Stimulated activated CD8-positive, alpha-beta memory T cell treated with anti-CD3 and anti-CD28 coated beads, Interleukin-7, amount 100 ng/mL, for 48 hours (primary cell): ENCODE data around the gene STOX2.

ENCODE experiments used
- DNase-seq, 2 donors: peaks; one replicate each; pipeline ENCODE4 v3.0.0-alpha.2; 2020; ENCODE audit warnings: low read depth in 1 of 2; ENCODE audit errors: extremely low read depth in 1 of 2

STOX2 gene, protein sequence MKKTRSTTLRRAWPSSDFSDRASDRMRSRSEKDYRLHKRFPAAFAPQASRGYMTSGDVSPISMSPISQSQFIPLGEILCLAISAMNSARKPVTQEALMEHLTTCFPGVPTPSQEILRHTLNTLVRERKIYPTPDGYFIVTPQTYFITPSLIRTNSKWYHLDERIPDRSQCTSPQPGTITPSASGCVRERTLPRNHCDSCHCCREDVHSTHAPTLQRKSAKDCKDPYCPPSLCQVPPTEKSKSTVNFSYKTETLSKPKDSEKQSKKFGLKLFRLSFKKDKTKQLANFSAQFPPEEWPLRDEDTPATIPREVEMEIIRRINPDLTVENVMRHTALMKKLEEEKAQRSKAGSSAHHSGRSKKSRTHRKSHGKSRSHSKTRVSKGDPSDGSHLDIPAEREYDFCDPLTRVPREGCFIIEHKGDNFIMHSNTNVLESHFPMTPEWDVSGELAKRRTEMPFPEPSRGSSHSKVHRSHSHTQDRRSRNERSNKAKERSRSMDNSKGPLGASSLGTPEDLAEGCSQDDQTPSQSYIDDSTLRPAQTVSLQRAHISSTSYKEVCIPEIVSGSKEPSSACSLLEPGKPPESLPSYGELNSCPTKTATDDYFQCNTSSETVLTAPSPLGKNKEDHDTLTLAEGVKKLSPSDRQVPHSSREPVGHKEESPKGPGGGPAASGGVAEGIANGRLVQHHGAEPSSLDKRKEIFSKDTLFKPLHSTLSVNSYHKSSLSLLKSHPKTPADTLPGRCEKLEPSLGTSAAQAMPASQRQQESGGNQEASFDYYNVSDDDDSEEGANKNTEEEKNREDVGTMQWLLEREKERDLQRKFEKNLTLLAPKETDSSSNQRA (N-terminal part only)

DNA sequence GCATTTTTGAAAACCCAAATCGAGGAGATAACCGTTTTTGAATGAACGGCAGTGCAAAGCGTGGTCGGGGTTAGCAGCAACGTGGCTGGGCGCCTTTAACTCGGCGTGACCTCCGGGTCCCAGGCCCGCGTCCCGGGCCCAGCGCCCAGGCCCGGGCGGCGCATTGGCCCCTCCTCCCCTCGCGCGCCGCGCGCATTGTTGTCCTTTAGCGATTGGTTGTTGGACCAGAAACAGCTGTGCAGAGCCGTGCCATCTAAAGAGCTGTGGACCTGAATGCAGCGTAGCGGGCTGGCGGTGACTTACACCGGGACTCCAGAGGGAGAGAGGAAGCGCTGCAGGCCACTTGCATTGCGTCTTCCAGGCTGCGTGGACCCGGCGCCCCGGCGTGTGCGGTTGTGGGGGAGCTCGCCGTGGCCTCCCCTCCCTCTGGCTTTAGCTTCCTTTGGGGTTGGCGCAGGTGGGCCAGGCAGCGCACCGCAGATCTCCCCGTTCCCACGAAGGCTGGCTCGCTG, at the start of gene STOX2:
TSS of gene STOX2 (plus strand) at position 227 of the 512 bp plus-strand sequence. CDS start 1,484 bp downstream, outside the sequence.
- peak in 1 of 2 donors; percentile 1 for DNase-seq

DNA sequence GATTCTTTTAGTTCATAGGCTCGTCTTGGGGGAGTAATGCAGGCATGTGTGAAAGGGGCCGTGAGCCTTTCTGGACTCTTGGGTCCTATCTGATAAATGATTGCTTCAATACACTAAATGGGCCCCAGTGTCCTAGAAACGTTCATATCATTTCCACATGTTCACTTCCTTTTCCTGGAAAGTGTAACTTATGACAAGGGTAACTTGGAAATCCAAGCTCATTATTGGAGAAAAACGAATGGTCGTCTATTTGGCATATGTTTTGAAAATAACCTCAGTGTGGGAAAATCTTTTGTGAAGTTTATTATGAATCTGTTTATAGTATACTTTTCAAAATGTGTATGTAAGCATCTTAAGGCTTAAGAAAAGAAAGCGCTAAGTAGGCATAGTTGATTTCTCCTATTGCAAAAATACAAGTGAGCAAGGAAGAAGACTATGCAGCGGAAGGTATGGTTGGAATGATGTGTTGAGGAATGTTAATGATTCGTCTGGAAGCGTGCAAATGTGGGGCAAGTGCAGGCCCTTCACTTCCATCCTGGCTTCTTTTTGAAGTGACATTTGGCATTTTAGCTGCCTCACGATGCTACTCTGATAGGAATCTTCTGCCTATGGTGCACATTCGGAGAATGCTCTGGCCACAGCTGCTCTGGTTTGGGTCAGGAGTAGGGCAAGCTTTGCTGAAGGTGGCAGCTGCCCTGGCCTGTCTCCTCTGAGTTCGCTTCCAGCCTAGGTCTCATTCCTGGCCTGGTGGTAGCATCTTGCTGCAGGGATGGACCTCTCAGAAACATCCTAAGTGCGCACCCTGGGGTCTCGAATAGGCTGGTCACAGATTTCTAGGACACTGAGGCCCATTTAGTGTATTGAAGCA, 49.5 kb upstream of the STOX2 start:
- DNase-seq: no peak

DNA sequence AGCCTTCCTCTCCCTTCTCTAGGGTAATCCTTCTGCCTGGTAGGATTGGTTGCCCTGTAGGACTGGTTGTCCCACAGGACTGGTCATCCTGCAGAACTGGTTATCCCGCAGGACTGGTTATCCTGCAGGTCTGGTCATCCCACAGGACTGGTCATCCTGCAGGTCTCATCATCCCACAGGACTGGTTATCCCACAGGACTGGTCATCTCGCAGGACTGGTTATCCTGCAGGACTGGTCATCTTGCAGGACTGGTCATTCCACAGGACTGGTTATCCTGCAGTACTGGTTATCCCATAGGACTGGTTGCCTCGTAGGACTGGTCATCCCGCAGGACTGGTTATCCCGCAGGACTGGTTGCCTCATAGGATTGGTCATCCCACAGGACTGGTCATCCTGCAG, 48.1 kb upstream of the STOX2 start:
- no peak for DNase-seq

DNA sequence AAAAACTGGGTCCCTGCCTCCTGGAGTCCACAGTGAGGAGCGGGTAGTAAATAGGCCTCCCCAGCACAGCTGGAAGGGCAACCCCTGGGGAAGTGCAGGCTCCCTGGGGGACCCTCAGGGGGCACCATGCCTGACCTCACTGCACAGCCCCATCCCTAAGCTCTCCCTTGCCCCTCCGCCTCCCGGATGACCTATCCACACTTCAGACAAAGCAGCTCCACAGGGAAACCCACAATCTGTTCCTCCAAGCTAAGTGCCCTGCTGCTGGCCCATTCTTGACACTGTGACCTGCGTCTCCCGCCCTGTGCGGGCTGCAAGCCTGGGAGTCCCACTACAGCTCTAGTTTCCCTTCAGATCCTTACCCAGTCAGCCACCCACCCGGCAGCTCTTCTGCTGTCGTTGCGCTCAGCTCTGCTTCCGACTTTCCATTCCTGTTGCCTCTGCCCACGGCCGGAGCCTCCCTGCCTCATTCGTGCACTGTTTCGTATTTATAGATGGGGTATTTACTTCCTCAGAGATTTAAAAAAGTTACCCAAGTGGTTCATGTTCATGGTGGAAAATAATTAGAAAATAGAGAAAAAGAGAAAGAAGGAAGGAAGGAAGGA, 47.0 kb upstream of the STOX2 start:
- no peak for DNase-seq

DNA sequence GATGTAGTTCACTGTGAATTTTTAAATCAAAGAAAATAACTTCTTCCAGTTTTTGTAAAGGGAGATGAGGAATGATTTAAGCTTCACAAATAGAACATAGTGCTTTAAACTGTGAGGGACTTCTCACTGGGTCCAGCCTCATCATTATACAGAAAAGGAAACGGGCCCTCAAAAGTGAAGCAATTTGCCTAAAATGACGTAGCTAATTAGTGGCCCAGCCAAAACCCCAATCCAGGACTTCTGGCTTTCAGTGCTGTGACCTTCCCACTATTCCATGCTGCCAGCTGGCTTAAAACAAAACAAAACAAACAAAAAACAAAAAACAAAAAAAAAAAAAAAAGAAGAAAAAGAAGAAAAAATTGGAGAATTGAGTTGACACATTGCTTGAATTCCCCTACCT, 45.0 kb upstream of the STOX2 start:
- DNase-seq: no peak

DNA sequence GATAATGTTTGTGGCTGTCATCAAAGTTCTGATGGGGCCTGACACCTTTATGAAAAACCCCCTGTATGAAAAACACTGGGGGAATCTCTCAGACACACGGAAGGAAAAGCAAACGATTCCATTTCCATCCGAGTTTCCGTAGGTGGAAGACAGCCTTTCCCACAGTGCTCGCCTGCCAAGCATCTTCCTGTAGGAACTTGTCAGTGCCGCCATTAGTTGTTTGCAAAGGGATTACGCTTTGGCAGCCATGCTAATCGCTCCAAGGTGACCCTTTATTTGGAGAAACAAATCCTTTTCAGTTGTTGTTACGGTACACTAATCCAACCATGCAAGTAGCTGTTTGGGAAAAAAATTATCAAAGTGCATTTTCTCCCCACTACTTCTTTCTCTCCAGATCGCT, 44.4 kb upstream of the STOX2 start:
- no peak for DNase-seq

DNA sequence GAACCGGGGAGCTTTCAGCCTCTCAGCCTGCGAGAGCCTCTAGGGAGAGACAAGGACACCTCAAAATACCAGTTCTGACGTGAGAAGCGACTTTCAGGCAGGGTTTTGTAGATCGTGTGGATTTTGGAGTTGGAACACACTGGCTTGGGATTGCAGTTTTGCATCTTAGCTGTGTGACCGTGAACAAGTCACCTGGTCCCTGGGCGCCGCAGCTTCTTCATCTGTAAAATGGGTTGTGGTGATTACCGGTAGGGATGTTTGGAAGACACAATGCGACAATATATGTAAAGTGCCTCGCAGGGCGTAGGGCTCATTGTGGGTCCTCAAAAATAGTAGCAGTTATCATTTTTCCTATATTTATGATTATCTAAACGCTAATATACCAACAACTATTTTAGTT, 43.7 kb upstream of the STOX2 start:
- DNase-seq: no peak

DNA sequence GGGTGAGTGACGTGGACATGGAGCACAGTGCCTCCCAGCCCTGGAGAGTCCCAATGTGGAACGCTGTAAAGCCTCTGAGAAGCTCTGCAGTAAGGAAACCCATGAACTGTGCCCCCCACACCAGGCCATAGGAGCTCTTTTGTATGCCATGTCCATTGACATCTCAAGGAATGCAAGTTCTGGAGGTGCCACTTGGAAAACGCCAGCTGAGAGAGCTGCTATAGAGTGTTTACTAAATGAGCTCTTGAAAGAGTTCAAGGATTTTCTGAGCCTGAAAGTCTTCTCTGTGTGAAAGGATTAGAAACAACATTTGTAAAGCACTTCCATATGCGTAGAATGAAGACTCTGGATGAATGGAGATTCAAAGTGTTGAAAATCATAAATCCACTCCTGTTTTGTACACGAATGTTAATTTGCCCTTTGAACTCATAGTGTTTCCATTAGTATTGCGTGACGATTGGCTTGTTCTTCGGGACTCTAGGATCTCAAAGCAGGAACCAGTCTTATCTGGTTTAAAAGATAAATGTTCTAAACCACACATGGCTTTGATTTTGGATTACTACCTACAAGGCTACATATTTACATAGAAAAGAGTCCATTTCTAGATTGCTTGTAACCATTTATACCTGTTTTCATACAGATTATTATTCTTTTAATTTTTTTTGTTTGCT, 41.8 kb upstream of the STOX2 start:
- DNase-seq: no peak

DNA sequence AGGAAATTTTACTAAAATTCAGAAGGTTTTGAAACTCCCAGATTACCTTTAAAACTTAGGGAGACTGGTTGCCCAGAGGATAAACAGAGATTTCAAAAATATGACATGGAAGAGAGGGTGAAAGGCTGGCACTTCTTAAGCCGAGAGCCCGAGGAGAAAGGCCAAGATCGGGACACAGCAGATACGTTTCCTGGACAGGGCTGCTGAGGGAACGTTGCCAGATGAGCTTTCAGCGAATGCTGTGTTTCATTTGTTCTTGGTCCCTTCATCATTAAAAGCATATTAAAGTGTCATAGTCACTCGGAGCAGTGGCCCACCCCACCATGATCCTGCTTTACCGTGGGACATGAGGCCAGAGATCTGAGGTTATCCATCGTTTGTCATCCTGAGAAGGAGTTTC, 37.9 kb upstream of the STOX2 start:
- no peak for DNase-seq

DNA sequence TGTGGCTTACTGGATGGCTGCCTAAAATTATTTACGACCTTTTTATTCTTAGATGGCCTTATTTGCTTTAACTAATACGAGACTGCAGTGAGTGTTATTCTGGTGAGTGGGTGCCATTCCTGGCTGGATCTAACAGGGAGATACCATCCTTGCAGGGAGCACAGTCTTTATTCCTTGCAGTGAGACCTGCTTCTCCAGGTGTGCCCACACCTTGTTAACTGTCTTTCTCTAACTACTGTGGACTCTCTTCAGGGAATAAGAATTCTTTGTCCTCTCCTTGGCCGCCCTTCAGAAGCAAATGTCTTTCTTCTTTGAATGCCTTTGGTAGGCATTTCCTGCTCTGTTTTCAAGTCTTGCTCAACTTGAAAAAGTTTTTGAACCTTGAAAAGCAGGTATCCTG, 34.1 kb upstream of the STOX2 start:
- no peak for DNase-seq

DNA sequence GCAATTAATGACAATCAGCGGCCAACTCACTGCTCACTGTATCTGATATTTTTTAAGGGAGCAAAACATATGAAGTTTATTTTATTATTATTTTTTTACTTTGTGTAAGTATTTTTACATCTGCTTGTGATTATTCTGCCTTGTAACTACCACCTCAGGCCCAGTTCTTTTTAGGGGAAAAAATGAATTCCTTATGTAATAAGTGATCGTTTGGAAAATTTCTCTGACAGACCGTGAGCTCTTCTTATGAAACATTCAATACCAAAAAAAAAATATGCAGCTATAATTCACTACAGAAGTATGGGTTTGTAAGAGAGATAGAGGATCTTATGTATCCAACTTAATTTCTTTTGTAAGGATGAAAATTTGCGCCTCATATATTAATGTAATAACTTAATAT, 33.5 kb upstream of the STOX2 start:
- DNase-seq: no peak

DNA sequence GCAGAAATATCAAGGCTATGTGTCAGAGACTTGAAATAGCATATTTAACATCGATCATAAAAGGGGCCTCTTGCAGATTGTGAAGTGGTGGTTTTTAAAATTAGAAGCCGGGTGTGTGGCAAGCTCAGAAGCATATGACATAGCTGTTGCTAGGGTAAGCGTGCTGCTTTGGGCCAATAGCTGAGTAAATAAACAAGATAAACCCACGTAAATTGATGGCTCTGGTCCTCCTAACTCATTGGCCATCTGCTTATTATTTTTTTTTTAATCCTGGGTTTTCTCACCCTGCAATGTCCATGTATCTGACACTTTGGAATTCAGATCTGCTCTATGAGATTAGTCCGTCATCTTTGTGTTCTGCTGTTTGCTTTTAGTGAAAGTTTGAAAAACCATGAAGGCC, 32.6 kb upstream of the STOX2 start:
- DNase-seq: no peak

DNA sequence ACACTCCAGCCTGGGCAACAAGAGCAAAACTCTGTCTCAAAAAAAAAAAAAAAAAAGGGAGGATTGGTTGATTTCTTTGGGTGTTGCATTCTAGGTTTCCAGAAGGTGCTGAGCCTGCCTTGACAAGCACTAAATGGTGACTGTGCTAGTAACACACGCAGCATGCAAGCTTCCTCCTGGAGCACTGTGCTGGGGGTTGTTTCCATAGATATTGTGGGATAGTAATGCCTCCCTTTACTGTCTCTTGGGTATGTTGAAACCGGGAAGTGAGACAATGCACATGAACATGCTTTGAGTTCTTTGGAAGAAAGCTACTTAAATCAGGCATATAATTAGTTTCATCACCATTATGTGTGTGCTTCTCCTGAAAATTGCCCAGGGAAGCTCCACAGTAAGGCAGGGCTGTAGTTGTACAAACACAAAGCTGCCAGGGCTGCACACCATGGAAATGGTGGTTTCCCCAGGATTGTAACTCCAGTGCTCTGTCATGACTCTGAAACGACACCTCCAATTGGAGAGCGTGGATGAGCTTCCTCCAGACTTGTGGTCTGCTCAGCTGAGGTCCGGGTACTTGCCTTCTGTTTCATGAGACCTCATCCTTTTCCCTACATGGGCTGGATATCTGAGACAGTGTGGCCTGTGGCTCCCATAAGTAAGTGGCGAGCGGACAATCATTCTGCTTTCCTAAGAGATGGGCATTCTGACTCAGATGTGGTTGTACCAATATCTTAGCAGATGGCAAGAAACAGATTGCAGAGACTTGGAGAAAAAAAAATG, 31.5 kb upstream of the STOX2 start:
- DNase-seq: no peak

DNA sequence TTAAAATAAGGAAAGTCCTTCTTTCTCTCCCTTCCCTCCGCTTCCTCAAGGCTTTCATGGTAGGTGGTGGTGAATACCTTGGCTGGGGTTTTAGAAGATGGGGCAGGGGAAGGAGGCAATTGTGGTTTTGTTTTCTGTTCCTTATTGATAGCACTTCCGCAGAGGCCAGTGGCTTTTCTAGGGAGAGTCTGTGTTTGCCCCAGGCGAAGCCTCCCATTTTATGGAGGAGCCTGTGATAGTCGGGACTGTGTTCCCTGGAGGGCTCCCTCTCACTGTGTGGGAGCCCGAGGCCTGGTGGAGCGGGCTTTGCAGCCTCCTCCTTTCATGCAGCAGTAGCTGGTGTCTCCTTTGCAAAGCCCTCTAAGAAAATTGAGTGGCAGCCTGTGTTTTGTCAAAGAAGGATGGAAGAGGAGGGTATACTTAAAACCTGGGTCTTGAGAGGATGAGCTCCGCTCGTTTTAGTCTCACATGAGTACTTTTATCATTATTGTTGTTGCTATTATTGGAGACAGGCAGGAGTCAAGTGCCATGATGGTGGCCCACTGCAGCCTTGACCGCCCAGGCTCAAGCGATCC, 29.8 kb upstream of the STOX2 start:
- no peak for DNase-seq

DNA sequence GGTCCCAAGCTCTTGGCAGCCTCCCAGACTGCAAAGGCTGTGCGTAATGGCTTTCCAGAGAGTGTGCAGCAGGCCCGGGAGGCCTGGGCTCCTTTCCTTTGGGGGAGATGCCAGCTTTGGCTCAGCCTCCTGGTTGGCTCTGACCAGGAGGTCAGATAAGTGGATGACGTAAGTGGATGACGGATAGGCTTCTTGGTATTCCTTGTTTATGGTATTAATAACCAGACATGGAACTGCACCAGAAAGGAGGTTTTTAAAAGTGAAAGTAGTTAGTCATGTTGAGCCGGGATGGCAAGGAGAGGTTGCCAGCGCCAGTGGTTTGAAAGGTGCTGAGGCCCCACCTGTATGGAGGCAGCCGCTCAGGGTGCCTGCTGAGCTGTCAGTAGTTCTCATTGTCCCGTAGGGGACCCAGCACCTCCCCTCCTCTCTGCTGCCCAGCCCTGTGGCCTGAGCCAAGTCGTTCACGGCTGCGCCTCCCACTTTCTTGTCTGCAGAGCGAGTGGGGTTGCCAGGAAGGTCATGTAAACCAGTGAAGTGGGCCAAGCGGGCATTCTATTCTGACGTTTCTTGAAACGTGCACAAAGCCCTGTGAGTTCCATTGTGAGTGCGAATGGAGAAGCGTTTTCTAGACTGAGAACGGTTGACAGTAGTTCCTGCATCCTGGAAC, 28.7 kb upstream of the STOX2 start:
- DNase-seq: no peak

DNA sequence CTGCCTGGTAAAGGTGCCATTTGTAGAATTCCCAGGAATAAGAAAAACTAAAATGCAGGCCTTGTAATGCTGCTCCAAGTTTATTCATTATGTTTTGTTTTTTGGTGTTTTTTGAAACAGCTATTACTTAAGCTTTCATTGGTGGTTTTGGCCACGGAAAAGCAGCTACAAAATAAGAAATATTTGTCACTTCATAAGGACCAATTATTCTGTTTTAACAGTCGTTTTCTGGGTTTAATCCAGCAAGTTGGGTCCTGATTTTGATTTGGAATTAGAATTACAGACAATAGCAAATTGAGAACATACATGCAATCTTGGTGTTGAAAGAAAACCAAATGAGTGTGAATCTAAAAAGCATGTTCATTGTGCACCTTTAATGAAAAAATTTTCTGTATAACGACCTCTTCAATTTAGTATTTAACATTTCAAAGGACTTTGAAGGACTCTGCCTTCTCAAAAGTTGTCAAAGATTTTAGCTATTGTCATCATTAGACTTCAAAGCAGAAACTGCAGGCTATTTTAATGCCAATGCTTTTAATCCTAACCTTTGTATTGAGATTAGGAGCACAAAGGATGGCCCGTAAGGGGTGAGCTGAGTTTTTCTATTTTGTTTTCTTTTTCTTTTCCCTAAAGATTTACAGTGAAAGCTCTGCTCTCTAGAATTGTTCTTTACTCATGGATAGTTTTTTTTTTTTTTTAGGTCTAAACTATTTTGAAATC, 26.7 kb upstream of the STOX2 start:
- no peak for DNase-seq

DNA sequence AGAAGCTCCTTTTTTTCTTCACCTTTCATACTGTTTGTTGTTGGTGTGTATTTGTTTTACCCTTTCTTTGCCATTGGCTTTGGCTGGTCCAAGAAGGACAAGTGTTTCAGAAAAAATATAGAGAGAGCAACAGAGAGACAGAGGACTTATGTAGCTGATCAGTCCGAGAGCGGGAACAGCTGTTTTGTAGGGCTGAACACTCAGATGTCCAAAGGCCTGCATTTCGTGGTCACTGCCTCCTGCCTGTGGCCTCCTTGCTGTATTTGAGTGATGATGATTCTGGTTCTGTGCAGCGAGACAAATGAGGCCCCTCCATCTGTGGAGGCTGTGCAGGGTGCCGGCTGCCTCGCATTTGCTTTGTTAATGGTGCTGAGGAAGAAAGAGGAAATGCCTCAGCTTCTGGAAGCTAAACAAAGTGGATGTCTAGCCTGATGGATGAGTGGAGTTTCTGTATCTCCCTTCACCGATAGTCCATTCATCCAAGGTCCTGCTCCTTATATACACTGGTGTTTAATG, 19.8 kb upstream of the STOX2 start:
- DNase-seq: no peak
